ENCODE measurements around the gene AP1M2. TPM values are rescaled to one million over a fixed set of nuclear protein-coding genes. Genes with fewer than 3 reads are reported as not detected.

Gene AP1M2
- total and polyA plus RNA-seq, 2 donors (not counting 3 experiments of a cell fraction or from before 2014, with no cell fraction given), result 0.19 TPM; not detected in 1

- no peak for TF ChIP-seq POLR2A (IDR thresholded peaks at IDR 0.05; ENCODE audit: low read depth, low read length)
- TF ChIP-seq JUN (IDR thresholded peaks at IDR 0.05; ENCODE audit: borderline replicate concordance, insufficient read depth, insufficient read length, low read depth), result no peak
- TF ChIP-seq MAX (IDR thresholded peaks at IDR 0.05; ENCODE audit: insufficient read depth, insufficient read length), result no peak
- no peak for TF ChIP-seq FOS (IDR thresholded peaks at IDR 0.05; ENCODE audit: borderline replicate concordance, insufficient read depth, low read length)
- ChIA-PET CTCF (interaction anchor here (0.7 to 9.1 kb wide), 3 partner anchors 60 to 409 kb away, joined by 3 to 654 read pairs (median 8); no protein-coding TSS in a partner anchor), POLR2A (interaction anchor here (0.7 kb wide), 1 partner anchor 109 kb away, joined by 3 read pairs; no protein-coding TSS in a partner anchor)
- H3K4me1 ChIP-seq (ENCODE audit: control insufficient read depth, extremely low read depth, insufficient read depth, low read length), result no peaks in the 10 kb centered on the region
- H3K4me2 ChIP-seq (ENCODE audit: insufficient read depth, low read length), result no peak overlapping the region
- no peak overlapping the region for H3K9ac ChIP-seq (replicated peaks; ENCODE audit: extremely low read depth, insufficient read depth, low read length)
- dilution Hi-C loops (cut with MboI; ENCODE audit: extremely low pct_ligation_motif_present, low sequenced_read_pairs), result no loop called here
- H3K79me2 ChIP-seq (ENCODE audit: control insufficient read depth, insufficient read depth, low read length), result no peaks in the 10 kb centered on the region
- no peak overlapping the region for H2AFZ ChIP-seq (ENCODE audit: low read depth, low read length)
- no peaks in the 10 kb centered on the region for H3K9me3 ChIP-seq (replicated peaks; ENCODE audit: control insufficient read depth, insufficient read depth, low read length)
- no peaks in the 10 kb centered on the region for H3K36me3 ChIP-seq (ENCODE audit: control insufficient read depth in 2 of 2, extremely low read depth in 1 of 2, insufficient read depth in 2 of 2, low read length in 2 of 2)
- no peaks in the 10 kb centered on the region for H4K20me1 ChIP-seq (replicated peaks; ENCODE audit: control insufficient read depth, extremely low read depth, insufficient read depth, low read length)
- H3K27ac ChIP-seq (ENCODE audit: insufficient read depth, low read depth, low read length), result no peak overlapping the region
- no peaks in the 10 kb centered on the region for H3K9me1 ChIP-seq (replicated peaks; ENCODE audit: control insufficient read depth, extremely low read depth, insufficient read depth, low read length)
- no peak for FAIRE-seq
- BruUV-seq (replicated peaks), result no TSS peak
- peaks cover 10% of the 10 kb centered on the region in 2 experiments for H3K27me3 ChIP-seq (ENCODE audit: control insufficient read depth in 2 of 2, insufficient read depth in 2 of 2, low read length in 2 of 2)
- intact Hi-C loops (cut with micrococcal nuclease), result no loop called here
- no peak for DNase-seq (ENCODE audit: low read depth, low spot score)
- H3K4me3 ChIP-seq (replicated peaks in 1 of 3; ENCODE audit: insufficient read depth in 1 of 3, low read depth in 1 of 3, low read length in 3 of 3), result no peak overlapping the region
Observed at GRCh38 chr19:10586396-10586795, 716 bp downstream of the AP1M2 start.

DNA sequence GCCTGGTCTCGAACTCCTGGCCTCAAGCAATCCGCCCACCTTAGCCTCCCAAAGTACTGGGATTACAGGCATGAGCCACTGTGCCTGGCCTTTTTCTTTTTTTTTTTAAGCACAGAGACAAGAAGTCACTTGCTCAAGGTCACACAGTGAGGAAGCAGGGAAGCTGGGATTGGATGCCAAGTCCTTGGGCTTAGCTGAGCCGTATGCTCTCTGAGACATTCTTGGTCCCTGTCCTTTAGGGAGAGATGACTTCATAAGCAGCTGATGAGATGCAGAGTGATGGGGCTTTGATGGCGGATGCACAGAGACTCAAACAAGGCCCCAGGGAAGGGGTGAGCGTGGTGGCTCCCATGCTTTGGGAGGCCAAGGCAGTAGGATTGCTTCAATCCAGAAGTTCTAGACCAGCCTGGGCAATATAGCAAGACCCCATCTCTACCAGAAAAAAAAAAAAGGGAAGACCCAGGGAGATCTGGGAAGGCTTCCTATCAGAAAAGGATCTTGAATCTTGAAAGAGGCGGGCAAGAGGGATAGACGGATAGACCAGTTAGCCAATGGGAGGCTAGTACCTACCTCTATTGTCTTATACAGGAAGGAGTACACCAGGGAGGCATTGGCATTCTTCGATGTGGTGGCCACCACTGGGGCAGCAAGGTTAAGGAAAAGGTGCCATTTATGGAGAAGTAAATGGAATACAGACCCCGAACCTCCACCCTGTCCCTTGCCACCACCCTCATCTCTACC is 3.9 kb downstream of the AP1M2 start:
- H4K20me1 ChIP-seq (replicated peaks; ENCODE audit: control insufficient read depth, extremely low read depth, insufficient read depth, low read length), result no peaks in the 10 kb centered on the region
- DNase-seq (ENCODE audit: low read depth, low spot score) (no peak), FAIRE-seq (no peak)
- H3K4me2 ChIP-seq (ENCODE audit: insufficient read depth, low read length), result no peak overlapping the region
- H3K9ac ChIP-seq (replicated peaks; ENCODE audit: extremely low read depth, insufficient read depth, low read length), result no peak overlapping the region
- POLR2A ChIA-PET, result no interaction called here
- no peak overlapping the region for H3K4me3 ChIP-seq (replicated peaks in 1 of 3; ENCODE audit: insufficient read depth in 1 of 3, low read depth in 1 of 3, low read length in 3 of 3)
- H3K27ac ChIP-seq (ENCODE audit: insufficient read depth, low read depth, low read length), result no peak overlapping the region
- intact Hi-C loops (cut with micrococcal nuclease) (loop anchor here (5.0 kb wide), 1 partner anchor 44 kb away; the partner anchor contains the start of gene SLC44A2), dilution Hi-C loops (cut with MboI; ENCODE audit: extremely low pct_ligation_motif_present, low sequenced_read_pairs) (no loop called here)
- no peaks in the 10 kb centered on the region for H3K79me2 ChIP-seq (ENCODE audit: control insufficient read depth, insufficient read depth, low read length)
- TF ChIP-seq GATA2 (IDR thresholded peaks at IDR 0.05; ENCODE audit: insufficient read depth, insufficient read length, low read depth, low read length) (no peak), JUN (IDR thresholded peaks at IDR 0.05; ENCODE audit: borderline replicate concordance, insufficient read depth, insufficient read length, low read depth) (no peak)
- no peaks in the 10 kb centered on the region for H3K9me1 ChIP-seq (replicated peaks; ENCODE audit: control insufficient read depth, extremely low read depth, insufficient read depth, low read length)
- H3K27me3 ChIP-seq (ENCODE audit: control insufficient read depth in 2 of 2, insufficient read depth in 2 of 2, low read length in 2 of 2), result peaks cover 10% of the 10 kb centered on the region in 2 experiments
- H3K9me3 ChIP-seq (replicated peaks; ENCODE audit: control insufficient read depth, insufficient read depth, low read length), result no peaks in the 10 kb centered on the region
- CTCF ChIA-PET, result interaction anchor here (4.8 to 9.1 kb wide), 2 partner anchors 63 to 117 kb away, joined by 135 to 654 read pairs; partner anchors contain the start of gene QTRT1
- H3K4me1 ChIP-seq (ENCODE audit: control insufficient read depth, extremely low read depth, insufficient read depth, low read length), result no peaks in the 10 kb centered on the region
- BruUV-seq (replicated peaks), result no TSS peak
- H2AFZ ChIP-seq (ENCODE audit: low read depth, low read length), result no peak overlapping the region
- H3K36me3 ChIP-seq (ENCODE audit: control insufficient read depth in 2 of 2, extremely low read depth in 1 of 2, insufficient read depth in 2 of 2, low read length in 2 of 2), result no peaks in the 10 kb centered on the region

Data from endothelial cell of umbilical vein (primary cell).